ENCODE measurements around the gene GSG1L. TPM values are rescaled to one million over a fixed set of nuclear protein-coding genes. Genes with fewer than 3 reads are reported as not detected.

Gene GSG1L
- total and polyA plus RNA-seq, 2 of the 13 experiments (the other 11 are each of a cell fraction or from before 2014, with no cell fraction given), result not detected

DNA sequence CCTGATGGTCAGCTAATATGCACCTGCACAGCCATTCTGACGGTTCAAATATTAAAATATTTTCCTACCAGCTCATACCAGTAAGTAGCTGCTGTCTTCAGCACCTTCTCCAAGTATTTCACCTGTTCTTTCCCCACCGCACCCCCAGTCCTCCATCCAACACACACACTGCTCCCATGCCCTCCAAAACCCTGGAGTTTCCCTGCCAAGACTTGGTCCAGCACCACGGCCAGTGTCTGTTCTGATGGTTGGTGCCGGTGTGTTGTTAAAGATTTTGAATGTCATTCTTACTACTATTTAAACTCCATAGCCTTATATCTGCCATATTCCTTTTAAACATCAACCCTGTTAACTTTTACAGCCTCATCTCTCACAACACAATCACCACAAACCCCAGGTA lies 142.4 kb downstream of the GSG1L start:
- Histone ChIP-seq H3K4me1 (ENCODE audit: insufficient read depth, low read length) (no peaks in the 10 kb centered on the region), H3K4me2 (ENCODE audit: low read depth, low read length) (no peak overlapping the region), H3K27me3 (ENCODE audit: control insufficient read depth in 1 of 2, insufficient read depth in 2 of 2, low read length in 2 of 2) (peaks cover 2 to 16% of the 10 kb centered on the region in 2 experiments; a peak in 2 of 5 replicates), H3K9me3 (ENCODE audit: low read length) (no peaks in the 10 kb centered on the region), H3K9ac (ENCODE audit: insufficient read depth, low read depth, low read length) (no peak overlapping the region), H3K27ac (ENCODE audit: extremely low read length, insufficient read depth, low read length) (no peak overlapping the region), H2AFZ (ENCODE audit: low read length) (no peak overlapping the region), H4K20me1 (ENCODE audit: insufficient read depth, low read length) (no peaks in the 10 kb centered on the region; the same call in 1 of the 2 replicates), H3K4me3 (replicated peaks in 1 of 3; ENCODE audit: insufficient read depth in 1 of 3, low read depth in 2 of 3, low read length in 3 of 3) (no peak overlapping the region), H3K79me2 (ENCODE audit: insufficient read depth, low read length) (no peaks in the 10 kb centered on the region), H3K36me3 (replicated peaks in 1 of 2; ENCODE audit: control insufficient read depth in 1 of 2, insufficient read depth in 2 of 2, low read length in 2 of 2) (no peaks in the 10 kb centered on the region)
- WGBS (ENCODE audit: low lambda C conversion rate), result 15% methylated on average over 4 of the region's 4 CpGs
- no peak for FAIRE-seq
- in situ Hi-C loops (cut with HindIII; ENCODE audit: extremely low pct_ligation_motif_present, low pct_unique_long_range_greater_than_20kb), result no loop called here
- ChIA-PET POLR2A (no interaction called here), CTCF (ENCODE audit: low intra/inter-chr PET ratio, low total read pairs) (no interaction called here)
- no TSS peak for BruUV-seq (replicated peaks)
- no peak for ATAC-seq
- TF ChIP-seq ZNF546 (CRISPR knock-in tag; conservative IDR thresholded peaks at IDR 0.05), result no peak
- no peak for TF ChIP-seq ZNF121 (CRISPR knock-in tag; IDR thresholded peaks at IDR 0.05)
- TF ChIP-seq, protein P1, sequence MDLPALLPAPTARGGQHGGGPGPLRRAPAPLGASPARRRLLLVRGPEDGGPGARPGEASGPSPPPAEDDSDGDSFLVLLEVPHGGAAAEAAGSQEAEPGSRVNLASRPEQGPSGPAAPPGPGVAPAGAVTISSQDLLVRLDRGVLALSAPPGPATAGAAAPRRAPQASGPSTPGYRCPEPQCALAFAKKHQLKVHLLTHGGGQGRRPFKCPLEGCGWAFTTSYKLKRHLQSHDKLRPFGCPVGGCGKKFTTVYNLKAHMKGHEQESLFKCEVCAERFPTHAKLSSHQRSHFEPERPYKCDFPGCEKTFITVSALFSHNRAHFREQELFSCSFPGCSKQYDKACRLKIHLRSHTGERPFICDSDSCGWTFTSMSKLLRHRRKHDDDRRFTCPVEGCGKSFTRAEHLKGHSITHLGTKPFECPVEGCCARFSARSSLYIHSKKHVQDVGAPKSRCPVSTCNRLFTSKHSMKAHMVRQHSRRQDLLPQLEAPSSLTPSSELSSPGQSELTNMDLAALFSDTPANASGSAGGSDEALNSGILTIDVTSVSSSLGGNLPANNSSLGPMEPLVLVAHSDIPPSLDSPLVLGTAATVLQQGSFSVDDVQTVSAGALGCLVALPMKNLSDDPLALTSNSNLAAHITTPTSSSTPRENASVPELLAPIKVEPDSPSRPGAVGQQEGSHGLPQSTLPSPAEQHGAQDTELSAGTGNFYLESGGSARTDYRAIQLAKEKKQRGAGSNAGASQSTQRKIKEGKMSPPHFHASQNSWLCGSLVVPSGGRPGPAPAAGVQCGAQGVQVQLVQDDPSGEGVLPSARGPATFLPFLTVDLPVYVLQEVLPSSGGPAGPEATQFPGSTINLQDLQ (CRISPR knock-in tag; IDR thresholded peaks at IDR 0.05), result no peak
- TF ChIP-seq ZNF468 (CRISPR knock-in tag; IDR thresholded peaks at IDR 0.05), result no peak
- TF ChIP-seq, protein P2, sequence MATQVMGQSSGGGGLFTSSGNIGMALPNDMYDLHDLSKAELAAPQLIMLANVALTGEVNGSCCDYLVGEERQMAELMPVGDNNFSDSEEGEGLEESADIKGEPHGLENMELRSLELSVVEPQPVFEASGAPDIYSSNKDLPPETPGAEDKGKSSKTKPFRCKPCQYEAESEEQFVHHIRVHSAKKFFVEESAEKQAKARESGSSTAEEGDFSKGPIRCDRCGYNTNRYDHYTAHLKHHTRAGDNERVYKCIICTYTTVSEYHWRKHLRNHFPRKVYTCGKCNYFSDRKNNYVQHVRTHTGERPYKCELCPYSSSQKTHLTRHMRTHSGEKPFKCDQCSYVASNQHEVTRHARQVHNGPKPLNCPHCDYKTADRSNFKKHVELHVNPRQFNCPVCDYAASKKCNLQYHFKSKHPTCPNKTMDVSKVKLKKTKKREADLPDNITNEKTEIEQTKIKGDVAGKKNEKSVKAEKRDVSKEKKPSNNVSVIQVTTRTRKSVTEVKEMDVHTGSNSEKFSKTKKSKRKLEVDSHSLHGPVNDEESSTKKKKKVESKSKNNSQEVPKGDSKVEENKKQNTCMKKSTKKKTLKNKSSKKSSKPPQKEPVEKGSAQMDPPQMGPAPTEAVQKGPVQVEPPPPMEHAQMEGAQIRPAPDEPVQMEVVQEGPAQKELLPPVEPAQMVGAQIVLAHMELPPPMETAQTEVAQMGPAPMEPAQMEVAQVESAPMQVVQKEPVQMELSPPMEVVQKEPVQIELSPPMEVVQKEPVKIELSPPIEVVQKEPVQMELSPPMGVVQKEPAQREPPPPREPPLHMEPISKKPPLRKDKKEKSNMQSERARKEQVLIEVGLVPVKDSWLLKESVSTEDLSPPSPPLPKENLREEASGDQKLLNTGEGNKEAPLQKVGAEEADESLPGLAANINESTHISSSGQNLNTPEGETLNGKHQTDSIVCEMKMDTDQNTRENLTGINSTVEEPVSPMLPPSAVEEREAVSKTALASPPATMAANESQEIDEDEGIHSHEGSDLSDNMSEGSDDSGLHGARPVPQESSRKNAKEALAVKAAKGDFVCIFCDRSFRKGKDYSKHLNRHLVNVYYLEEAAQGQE (IDR thresholded peaks at IDR 0.05; ENCODE audit: borderline replicate concordance in 1 of 2, low read depth in 1 of 2, low read length in 2 of 2), result peak in 1 of 2 experiments; percentile 47; a peak in 2 of 4 replicates
- intact Hi-C loops (cut with micrococcal nuclease; ENCODE audit: unreplicated experiment), result no loop called here
- no peak for DNase-seq (ENCODE audit: low spot score)

Data from HepG2 (cell line).